K562 (cell line): Measurements from ENCODE around the gene ZNF554. TPM values are rescaled to one million over a fixed set of nuclear protein-coding genes. Genes with fewer than 3 reads are reported as not detected.

Experiments
- CREB3L1 ChIP-seq: fragments of 450-650 bp; IDR thresholded peaks from 2 replicates; pipeline ENCODE4 v1.6.1; 2014; ENCODE audit warnings: low read depth, mild to moderate bottlenecking, moderate library complexity, borderline replicate concordance
- E2F3 ChIP-seq: fragments of 250-450 bp; sonication (Bioruptor Pico); IDR thresholded peaks from 2 replicates; pipeline ENCODE4 v1.4.0; 2020; ENCODE audit warnings: mild to moderate bottlenecking
- ILF3 ChIP-seq: fragments of 450-650 bp; IDR thresholded peaks from 2 replicates; pipeline ENCODE4 v1.6.1; 2018; ENCODE audit warnings: antibody characterized with exemption, mild to moderate bottlenecking, moderate library complexity, borderline replicate concordance
- MBD2 ChIP-seq: sonication (generic); IDR thresholded peaks from 2 replicates; pipeline ENCODE4 v1.6.1; 2016; ENCODE audit warnings: low read depth, borderline replicate concordance
- NR2C2 ChIP-seq, 2 experiments: fragments of 200-800 bp in 1 of 2; sonication (Bioruptor generic) in 1 of 2; sonication (generic) in 1 of 2; formaldehyde crosslinking in 1 of 2; IDR thresholded peaks; 2 replicates each; pipeline versions ENCODE4 v1.6.1 to v1.8.0; 2016 to 2022; ENCODE audit warnings: mild to moderate bottlenecking in 1 of 2, missing compliant biosample characterization in 1 of 2, missing genetic modification characterization in 1 of 2, missing genetic modification reagents in 1 of 2
- SAFB ChIP-seq: fragments of 200-400 bp; formaldehyde crosslinking; IDR thresholded peaks from 2 replicates; pipeline ENCODE4 v1.6.1; 2017; ENCODE audit warnings: low read depth, low read length, borderline replicate concordance
- TEAD4 ChIP-seq, 2 experiments: sonication (generic) in 1 of 2; formaldehyde crosslinking in 1 of 2; IDR thresholded peaks; 2 replicates each; pipeline versions ENCODE4 v1.6.1 to v1.8.0; 2012 to 2022; ENCODE audit warnings: borderline replicate concordance in 1 of 2, inconsistent platforms in 1 of 2, low read length in 1 of 2, mild to moderate bottlenecking in 1 of 2, missing genetic modification reagents in 1 of 2
- ZKSCAN1 ChIP-seq: fragments of 150-350 bp; IDR thresholded peaks from 2 replicates; pipeline ENCODE4 v1.6.1; 2016; ENCODE audit warnings: low read depth, low read length
- ZNF239 ChIP-seq: fragments of 250-450 bp; sonication (Bioruptor Pico); IDR thresholded peaks from 2 replicates; pipeline ENCODE4 v1.4.0; 2020; ENCODE audit warnings: mild to moderate bottlenecking
- polyA plus RNA-seq, 8 experiments: library from polyadenylated mRNA; depleted of rRNA in 4 of 8; stranded (reverse) in 5 of 8; unstranded in 3 of 8; fragments of >200 nt; fragmentation: Nextera tagmentation in 2 of 8; fragmentation: Illumina TruSeq in 1 of 8; extraction: Ambion mirVana in 2 of 8; extraction: Trizol in 1 of 8; gene quantifications; 2 replicates each; pipeline versions ENCODE4 v1.2.1 to v1.2.3, GENCODE V29; 2011 to 2014; ENCODE audit warnings: inconsistent platforms in 1 of 8, missing spikeins in 1 of 8
- total RNA-seq, 7 experiments: library from RNA; depleted of rRNA in 6 of 7; stranded (reverse); fragments of >200 nt in 6 of 7; fragmentation: Illumina TruSeq in 2 of 7; extraction: Trizol in 2 of 7; gene quantifications; 2 replicates each; pipeline versions ENCODE4 v1.2.1 to v1.2.3, GENCODE V29; 2011 to 2021; ENCODE audit warnings: low replicate concordance in 1 of 7
- TF ChIP-seq, protein P1 (sequence below): sonication (generic); formaldehyde crosslinking; IDR thresholded peaks from 2 replicates; pipeline ENCODE4 v1.8.1; 2023; ENCODE audit warnings: missing genetic modification reagents, mild to moderate bottlenecking, borderline replicate concordance
- TF ChIP-seq, protein P2 (sequence below), 2 experiments: fragments of 250-450 bp in 1 of 2; fragments of 450-650 bp in 1 of 2; sonication (Bioruptor Pico) in 1 of 2; IDR thresholded peaks; 2 replicates each; pipeline versions ENCODE4 v1.6.1 to v1.8.0; 2016 to 2021; ENCODE audit warnings: mild to moderate bottlenecking in 2 of 2, moderate library complexity in 2 of 2, missing compliant biosample characterization in 1 of 2, missing genetic modification characterization in 1 of 2

ZNF554 gene
- total and polyA plus RNA-seq, 9 of the 15 experiments (the other 6 are each of a cell fraction or from before 2014, with no cell fraction given): 0.07 to 1.8 (median 1.1) TPM

- peak; percentile 82 for TF ChIP-seq SAFB
- no peak for TF ChIP-seq TEAD4 (IDR thresholded peaks at IDR 0.05; ENCODE audit: low read length)
- TF ChIP-seq TEAD4 (CRISPR knock-in tag; IDR thresholded peaks at IDR 0.05; ENCODE audit: borderline replicate concordance): no peak
- peak; percentile 84 for TF ChIP-seq NR2C2 (CRISPR knock-in tag; IDR thresholded peaks at IDR 0.05)
- peak; percentile 92 for TF ChIP-seq NR2C2 (tag; IDR thresholded peaks at IDR 0.05)
- peak; percentile 70; the same call in 1 of the 2 replicates for TF ChIP-seq ILF3
- peak; percentile 96 for TF ChIP-seq CREB3L1
- peak; percentile 84 for TF ChIP-seq MBD2
- TF ChIP-seq ZNF239 (CRISPR knock-in tag): peak; percentile 57
- TF ChIP-seq E2F3 (CRISPR knock-in tag): 0 out of 2 replicates have a peak, but pooled peaks have one; percentile 9
- TF ChIP-seq, protein P1, sequence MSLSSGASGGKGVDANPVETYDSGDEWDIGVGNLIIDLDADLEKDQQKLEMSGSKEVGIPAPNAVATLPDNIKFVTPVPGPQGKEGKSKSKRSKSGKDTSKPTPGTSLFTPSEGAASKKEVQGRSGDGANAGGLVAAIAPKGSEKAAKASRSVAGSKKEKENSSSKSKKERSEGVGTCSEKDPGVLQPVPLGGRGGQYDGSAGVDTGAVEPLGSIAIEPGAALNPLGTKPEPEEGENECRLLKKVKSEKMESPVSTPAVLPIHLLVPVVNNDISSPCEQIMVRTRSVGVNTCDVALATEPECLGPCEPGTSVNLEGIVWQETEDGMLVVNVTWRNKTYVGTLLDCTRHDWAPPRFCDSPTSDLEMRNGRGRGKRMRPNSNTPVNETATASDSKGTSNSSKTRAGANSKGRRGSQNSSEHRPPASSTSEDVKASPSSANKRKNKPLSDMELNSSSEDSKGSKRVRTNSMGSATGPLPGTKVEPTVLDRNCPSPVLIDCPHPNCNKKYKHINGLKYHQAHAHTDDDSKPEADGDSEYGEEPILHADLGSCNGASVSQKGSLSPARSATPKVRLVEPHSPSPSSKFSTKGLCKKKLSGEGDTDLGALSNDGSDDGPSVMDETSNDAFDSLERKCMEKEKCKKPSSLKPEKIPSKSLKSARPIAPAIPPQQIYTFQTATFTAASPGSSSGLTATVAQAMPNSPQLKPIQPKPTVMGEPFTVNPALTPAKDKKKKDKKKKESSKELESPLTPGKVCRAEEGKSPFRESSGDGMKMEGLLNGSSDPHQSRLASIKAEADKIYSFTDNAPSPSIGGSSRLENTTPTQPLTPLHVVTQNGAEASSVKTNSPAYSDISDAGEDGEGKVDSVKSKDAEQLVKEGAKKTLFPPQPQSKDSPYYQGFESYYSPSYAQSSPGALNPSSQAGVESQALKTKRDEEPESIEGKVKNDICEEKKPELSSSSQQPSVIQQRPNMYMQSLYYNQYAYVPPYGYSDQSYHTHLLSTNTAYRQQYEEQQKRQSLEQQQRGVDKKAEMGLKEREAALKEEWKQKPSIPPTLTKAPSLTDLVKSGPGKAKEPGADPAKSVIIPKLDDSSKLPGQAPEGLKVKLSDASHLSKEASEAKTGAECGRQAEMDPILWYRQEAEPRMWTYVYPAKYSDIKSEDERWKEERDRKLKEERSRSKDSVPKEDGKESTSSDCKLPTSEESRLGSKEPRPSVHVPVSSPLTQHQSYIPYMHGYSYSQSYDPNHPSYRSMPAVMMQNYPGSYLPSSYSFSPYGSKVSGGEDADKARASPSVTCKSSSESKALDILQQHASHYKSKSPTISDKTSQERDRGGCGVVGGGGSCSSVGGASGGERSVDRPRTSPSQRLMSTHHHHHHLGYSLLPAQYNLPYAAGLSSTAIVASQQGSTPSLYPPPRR (CRISPR knock-in tag): no peak; the same call in 1 of the 2 replicates
- TF ChIP-seq, protein P2, sequence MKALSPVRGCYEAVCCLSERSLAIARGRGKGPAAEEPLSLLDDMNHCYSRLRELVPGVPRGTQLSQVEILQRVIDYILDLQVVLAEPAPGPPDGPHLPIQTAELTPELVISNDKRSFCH (CRISPR knock-in tag; IDR thresholded peaks at IDR 0.05): no peak
- TF ChIP-seq, protein P2 (tag; IDR thresholded peaks at IDR 0.05): 0 out of 2 replicates have a peak, but pooled peaks have one; percentile 57
- TF ChIP-seq ZKSCAN1: 0 out of 2 replicates have a peak, but pooled peaks have one; percentile 15
These were observed at the start of gene ZNF554 (continued) for GRCh38 chr19:2819540-2820111.
